Measurements from ENCODE around the gene PTBP1. TPM values are rescaled to one million over a fixed set of nuclear protein-coding genes. Genes with fewer than 3 reads are reported as not detected.
A peak's percentile ranks its signal among the peaks of the same experiment; 100 is the strongest.

PTBP1 gene
- total and polyA plus RNA-seq, 8 donors: 83.3 to 160 (median 115) TPM

GRCh38 chr19:855566-856120 lies 58.4 kb downstream of the PTBP1 start:
- TF ChIP-seq, protein P1, sequence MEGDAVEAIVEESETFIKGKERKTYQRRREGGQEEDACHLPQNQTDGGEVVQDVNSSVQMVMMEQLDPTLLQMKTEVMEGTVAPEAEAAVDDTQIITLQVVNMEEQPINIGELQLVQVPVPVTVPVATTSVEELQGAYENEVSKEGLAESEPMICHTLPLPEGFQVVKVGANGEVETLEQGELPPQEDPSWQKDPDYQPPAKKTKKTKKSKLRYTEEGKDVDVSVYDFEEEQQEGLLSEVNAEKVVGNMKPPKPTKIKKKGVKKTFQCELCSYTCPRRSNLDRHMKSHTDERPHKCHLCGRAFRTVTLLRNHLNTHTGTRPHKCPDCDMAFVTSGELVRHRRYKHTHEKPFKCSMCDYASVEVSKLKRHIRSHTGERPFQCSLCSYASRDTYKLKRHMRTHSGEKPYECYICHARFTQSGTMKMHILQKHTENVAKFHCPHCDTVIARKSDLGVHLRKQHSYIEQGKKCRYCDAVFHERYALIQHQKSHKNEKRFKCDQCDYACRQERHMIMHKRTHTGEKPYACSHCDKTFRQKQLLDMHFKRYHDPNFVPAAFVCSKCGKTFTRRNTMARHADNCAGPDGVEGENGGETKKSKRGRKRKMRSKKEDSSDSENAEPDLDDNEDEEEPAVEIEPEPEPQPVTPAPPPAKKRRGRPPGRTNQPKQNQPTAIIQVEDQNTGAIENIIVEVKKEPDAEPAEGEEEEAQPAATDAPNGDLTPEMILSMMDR (IDR thresholded peaks at IDR 0.05): no peak
- Histone ChIP-seq H3K27ac (no peak overlapping the region), H3K27me3 (peaks cover 0 to 7% (median 0%) of the 10 kb centered on the region in 4 donors), H3K36me3 (no peaks in the 10 kb centered on the region), H3K4me3 (no peak overlapping the region), H3K9me3 (no peaks in the 10 kb centered on the region), H3K4me1 (peaks cover 0 to 4% (median 0%) of the 10 kb centered on the region in 3 donors)
- 56 to 66% methylated on average over 37 to 40 of the region's 40 CpGs for WGBS, 2 donors
- DNase-seq: peak in 1 of 6 donors; percentile 77
- no peak for ATAC-seq
- intact Hi-C loops (cut with DNase I): no loop called here
- FAIRE-seq: no peak

- H3K9me3 ChIP-seq: no peaks in the 10 kb centered on the region
- TF ChIP-seq, protein P1 (IDR thresholded peaks at IDR 0.05): no peak
- no peaks in the 10 kb centered on the region for H3K4me1 ChIP-seq
- FAIRE-seq (no peak), ATAC-seq (no peak), DNase-seq (peak in 1 of 6 donors; percentile 24)
- H3K27ac ChIP-seq: no peak overlapping the region
- H3K36me3 ChIP-seq: no peaks in the 10 kb centered on the region
- no peak overlapping the region for H3K4me3 ChIP-seq
- peaks cover 0 to 1% (median 0%) of the 10 kb centered on the region in 4 donors for H3K27me3 ChIP-seq
- intact Hi-C loops (cut with DNase I): no loop called here
- 66 to 80% methylated on average over 9 of the region's 9 CpGs for WGBS, 2 donors
Measured at GRCh38 chr19:858284-858683, 61.0 kb downstream of the PTBP1 start.

- intact Hi-C loops (cut with DNase I): no loop called here
- no peak within 1 kb of the TSS for H3K27ac ChIP-seq
- peak in 2 of 4 donors; percentile 1 to 26 for ATAC-seq
Measured at GRCh38 chr19:858868-859843, 61.9 kb downstream of the PTBP1 start, which contains the start of gene CFD. CFD (plus strand) TSS chr19:859664; CDS start chr19:859690, 26 bp downstream.

GRCh38 chr19:861141-861755 lies 64.0 kb downstream of the PTBP1 start:
- intact Hi-C loops (cut with DNase I): loop anchor here in 1 of 3 donors (5.0 to 10.0 kb wide), 2 partner anchors 89 to 124 kb away; partner anchors contain the start of gene WDR18
- Histone ChIP-seq H3K4me1 (peaks cover 0 to 3% (median 0%) of the 10 kb centered on the region in 3 donors), H3K27me3 (no peaks in the 10 kb centered on the region), H3K36me3 (no peaks in the 10 kb centered on the region), H3K4me3 (peak overlapping the region in 1 of 4 donors; percentile 42), H3K9me3 (no peaks in the 10 kb centered on the region), H3K27ac (no peak overlapping the region)
- 45 to 53% methylated on average over 18 to 33 of the region's 35 CpGs for WGBS, 2 donors
- DNase-seq (peak in 1 of 6 donors; percentile 84), FAIRE-seq (no peak), ATAC-seq (no peak)
- TF ChIP-seq, protein P1 (IDR thresholded peaks at IDR 0.05): no peak

More at GRCh38 chr19:858868-859843, 61.9 kb downstream of the PTBP1 start, which contains the start of gene CFD:
- Histone ChIP-seq H3K36me3 (no peaks in the 10 kb centered on the region), H3K4me1 (peaks cover 0 to 2% (median 0%) of the 10 kb centered on the region in 3 donors), H3K4me3 (peak within 1 kb of the TSS in 3 of 4 donors; percentile 18 to 42 (median 28)), H3K27me3 (no peaks in the 10 kb centered on the region), H3K9me3 (no peaks in the 10 kb centered on the region)
- TF ChIP-seq, protein P1 (IDR thresholded peaks at IDR 0.05): no peak
- FAIRE-seq (no peak), DNase-seq (peak in 2 of 6 donors; percentile 50 to 76)
- WGBS, 2 donors: 47 to 65% methylated on average over 21 to 24 of the region's 24 CpGs

Small RNAs within 50 kb of the gene (microRNA-seq; reads per million reads assigned to microRNA genes)
- gene MIR3187 (0.39 to 1.8 reads per million in 2 donors), gene MIR4745 (0 reads per million in 2 donors)

Other genes starting within 250 kb of the PTBP1 start
- gene BSG, start 224.9 kb upstream of the PTBP1 start, total RNA-seq: 100 to 1,000 TPM; 122 to 200 (median 149) TPM
- gene BSG, start 224.9 kb upstream of the PTBP1 start, polyA plus RNA-seq: 100 to 1,000 TPM; 210 to 256 TPM
- gene HCN2, start 207.6 kb upstream of the PTBP1 start, total RNA-seq: under 1 TPM; 0.12 to 0.46 (median 0.18) TPM
- under 1 TPM; 0.27 to 0.82 TPM for gene HCN2, start 207.6 kb upstream of the PTBP1 start, polyA plus RNA-seq
- 10 to 100 TPM; 19.3 to 34.7 (median 24.7) TPM for gene POLRMT, start 163.9 kb upstream of the PTBP1 start, total RNA-seq
- gene POLRMT, start 163.9 kb upstream of the PTBP1 start, polyA plus RNA-seq: 100 to 1,000 TPM in 1 of 2 donors, 10 to 100 TPM in 1; 95.3 to 101 TPM
- under 1 TPM in 4 of 6 donors, not detected in 2; 0.12 to 0.25 (median 0.23) TPM for gene FGF22, start 157.6 kb upstream of the PTBP1 start, total RNA-seq
- under 1 TPM; 0.45 to 0.53 TPM for gene FGF22, start 157.6 kb upstream of the PTBP1 start, polyA plus RNA-seq
- gene RNF126, start 134.2 kb upstream of the PTBP1 start, total RNA-seq: 10 to 100 TPM; 11.9 to 21.5 (median 16.5) TPM
- gene RNF126, start 134.2 kb upstream of the PTBP1 start, polyA plus RNA-seq: 10 to 100 TPM; 31.7 to 33.7 TPM
- gene FSTL3, start 121.1 kb upstream of the PTBP1 start, total RNA-seq: 100 to 1,000 TPM in 1 of 6 donors, 10 to 100 TPM in 3, 1 to 10 TPM in 2; 6.6 to 148 (median 18.4) TPM
- 100 to 1,000 TPM in 1 of 2 donors, 10 to 100 TPM in 1; 24.1 to 119 TPM for gene FSTL3, start 121.1 kb upstream of the PTBP1 start, polyA plus RNA-seq
- not detected for gene PRSS57, start 102.0 kb upstream of the PTBP1 start, total RNA-seq
- gene PRSS57, start 102.0 kb upstream of the PTBP1 start, polyA plus RNA-seq: not detected
- gene PALM, start 88.5 kb upstream of the PTBP1 start, total RNA-seq: 10 to 100 TPM in 1 of 6 donors, 1 to 10 TPM in 5; 3.5 to 12.6 (median 5.1) TPM
- 10 to 100 TPM in 1 of 2 donors, 1 to 10 TPM in 1; 9.2 to 10.1 TPM for gene PALM, start 88.5 kb upstream of the PTBP1 start, polyA plus RNA-seq
- gene MISP, start 46.3 kb upstream of the PTBP1 start, total RNA-seq: 1 to 10 TPM in 5 of 6 donors, under 1 TPM in 1; 0.63 to 2.6 (median 1.3) TPM
- gene MISP, start 46.3 kb upstream of the PTBP1 start, polyA plus RNA-seq: 1 to 10 TPM; 1.3 to 7.5 TPM
- under 1 TPM in 1 of 6 donors, not detected in 5; 0.38 TPM for gene PLPPR3, start 24.5 kb downstream of the PTBP1 start, total RNA-seq
- under 1 TPM in 1 of 2 donors, not detected in 1; 0.05 TPM for gene PLPPR3, start 24.5 kb downstream of the PTBP1 start, polyA plus RNA-seq
- gene AZU1, start 30.4 kb downstream of the PTBP1 start, total RNA-seq: not detected
- gene AZU1, start 30.4 kb downstream of the PTBP1 start, polyA plus RNA-seq: under 1 TPM in 1 of 2 donors, not detected in 1; 0.35 TPM
- gene PRTN3, start 43.5 kb downstream of the PTBP1 start, total RNA-seq: under 1 TPM in 1 of 6 donors, not detected in 5; 0.24 TPM
- gene PRTN3, start 43.5 kb downstream of the PTBP1 start, polyA plus RNA-seq: under 1 TPM in 1 of 2 donors, not detected in 1; 0.14 TPM
- gene ELANE, start 54.9 kb downstream of the PTBP1 start, total RNA-seq: under 1 TPM in 2 of 6 donors, not detected in 4; 0.16 to 0.35 TPM
- under 1 TPM; 0.19 to 0.57 TPM for gene ELANE, start 54.9 kb downstream of the PTBP1 start, polyA plus RNA-seq
- 10 to 100 TPM in 2 of 6 donors, 1 to 10 TPM in 4; 2.5 to 48.8 (median 7.3) TPM for gene CFD, start 62.2 kb downstream of the PTBP1 start, total RNA-seq
- 10 to 100 TPM; 27.8 to 48.1 TPM for gene CFD, start 62.2 kb downstream of the PTBP1 start, polyA plus RNA-seq
- 10 to 100 TPM; 23.0 to 46.5 (median 33.5) TPM for gene MED16, start 95.7 kb downstream of the PTBP1 start, total RNA-seq
- gene MED16, start 95.7 kb downstream of the PTBP1 start, polyA plus RNA-seq: 100 to 1,000 TPM; 139 to 147 TPM
- gene RNU6-9, start 96.0 kb downstream of the PTBP1 start, total RNA-seq: not detected
- not detected for gene RNU6-9, start 96.0 kb downstream of the PTBP1 start, polyA plus RNA-seq
- gene R3HDM4, start 115.8 kb downstream of the PTBP1 start, total RNA-seq: 10 to 100 TPM; 21.6 to 36.7 (median 29.2) TPM
- 10 to 100 TPM; 56.0 to 57.2 TPM for gene R3HDM4, start 115.8 kb downstream of the PTBP1 start, polyA plus RNA-seq
- gene KISS1R, start 119.9 kb downstream of the PTBP1 start, total RNA-seq: 1 to 10 TPM in 1 of 6 donors, under 1 TPM in 4, not detected in 1; 0.16 to 1.0 (median 0.25) TPM
- under 1 TPM in 1 of 2 donors, not detected in 1; 0.80 TPM for gene KISS1R, start 119.9 kb downstream of the PTBP1 start, polyA plus RNA-seq
- 1 to 10 TPM; 6.5 to 8.5 (median 7.3) TPM for gene ARID3A, start 128.6 kb downstream of the PTBP1 start, total RNA-seq
- 1 to 10 TPM; 4.6 to 5.2 TPM for gene ARID3A, start 128.6 kb downstream of the PTBP1 start, polyA plus RNA-seq
- gene WDR18, start 186.9 kb downstream of the PTBP1 start, total RNA-seq: 10 to 100 TPM; 12.3 to 26.2 (median 19.0) TPM
- gene WDR18, start 186.9 kb downstream of the PTBP1 start, polyA plus RNA-seq: 10 to 100 TPM; 75.1 to 84.8 TPM
- not detected for gene GRIN3B, start 203.0 kb downstream of the PTBP1 start, total RNA-seq
- gene GRIN3B, start 203.0 kb downstream of the PTBP1 start, polyA plus RNA-seq: under 1 TPM; 0.08 to 0.09 TPM
- gene TMEM259, start 223.7 kb downstream of the PTBP1 start, total RNA-seq: 10 to 100 TPM; 65.9 to 99.1 (median 83.7) TPM
- 100 to 1,000 TPM; 385 to 448 TPM for gene TMEM259, start 223.7 kb downstream of the PTBP1 start, polyA plus RNA-seq
- gene RNU6-2, start 224.1 kb downstream of the PTBP1 start, total RNA-seq: not detected
- gene RNU6-2, start 224.1 kb downstream of the PTBP1 start, polyA plus RNA-seq: not detected
- 10 to 100 TPM; 46.4 to 73.8 (median 56.2) TPM for gene CNN2, start 229.2 kb downstream of the PTBP1 start, total RNA-seq
- gene CNN2, start 229.2 kb downstream of the PTBP1 start, polyA plus RNA-seq: 10 to 100 TPM; 20.4 to 40.9 TPM
- 10 to 100 TPM in 4 of 6 donors, 1 to 10 TPM in 2; 6.9 to 27.0 (median 16.0) TPM for gene ABCA7, start 242.7 kb downstream of the PTBP1 start, total RNA-seq
- 100 to 1,000 TPM in 1 of 2 donors, 10 to 100 TPM in 1; 60.9 to 131 TPM for gene ABCA7, start 242.7 kb downstream of the PTBP1 start, polyA plus RNA-seq

Measured in pancreas (tissue), 10 donors.